Mesangial cell (primary cell): Measurements from ENCODE around the gene OR1A2. TPM values are rescaled to one million over a fixed set of nuclear protein-coding genes. Genes with fewer than 3 reads are reported as not detected.

ENCODE experiments used
- total RNA-seq: library from RNA; depleted of rRNA; stranded (reverse); fragments of >200 nt; gene quantifications from 2 replicates; pipeline ENCODE4 v1.2.3, GENCODE V29; 2015

Gene OR1A2, protein sequence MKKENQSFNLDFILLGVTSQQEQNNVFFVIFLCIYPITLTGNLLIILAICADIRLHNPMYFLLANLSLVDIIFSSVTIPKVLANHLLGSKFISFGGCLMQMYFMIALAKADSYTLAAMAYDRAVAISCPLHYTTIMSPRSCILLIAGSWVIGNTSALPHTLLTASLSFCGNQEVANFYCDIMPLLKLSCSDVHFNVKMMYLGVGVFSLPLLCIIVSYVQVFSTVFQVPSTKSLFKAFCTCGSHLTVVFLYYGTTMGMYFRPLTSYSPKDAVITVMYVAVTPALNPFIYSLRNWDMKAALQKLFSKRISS
- not detected in 2 replicates for total RNA-seq

DNA sequence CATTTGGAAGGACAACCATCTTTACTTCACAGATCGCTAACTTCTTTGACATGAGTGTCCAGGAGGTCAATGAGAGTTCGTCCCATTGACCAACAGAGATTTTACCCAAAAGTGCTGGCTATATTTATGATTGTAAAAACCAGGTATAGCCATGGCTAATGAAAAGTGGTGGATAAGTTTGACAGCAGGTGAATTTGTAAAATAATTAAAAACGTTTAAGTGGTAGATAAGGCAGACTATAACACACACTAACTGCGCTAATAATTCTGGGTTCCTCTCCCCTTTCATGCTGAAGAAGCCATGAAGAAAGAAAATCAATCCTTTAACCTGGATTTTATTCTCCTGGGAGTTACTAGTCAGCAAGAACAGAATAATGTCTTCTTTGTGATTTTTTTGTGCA lies at the start of gene OR1A2:
OR1A2 (plus strand) TSS at position 301 of the 400 bp plus-strand sequence; CDS start at position 301, 0 bp downstream.

DNA sequence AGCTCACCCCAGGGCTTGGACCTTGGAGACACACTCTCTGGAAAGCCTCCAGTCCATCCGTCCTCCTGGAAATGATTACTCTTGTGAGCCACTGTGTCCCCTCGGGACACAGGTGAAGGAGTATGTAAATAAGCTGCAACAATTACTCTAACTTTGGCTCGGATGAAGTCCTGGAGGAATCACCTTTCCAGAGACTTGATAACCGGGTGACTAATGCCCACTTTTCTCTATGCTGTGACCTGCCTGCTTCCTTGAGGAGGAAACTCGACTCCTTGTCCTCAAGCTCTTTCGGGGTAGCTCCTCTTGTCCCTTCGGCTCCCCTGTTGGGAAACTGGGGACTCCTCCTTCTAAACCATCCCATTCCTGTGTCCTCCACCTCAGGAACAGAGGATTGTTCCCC lies 10.0 kb downstream of the OR1A2 start, which contains the start of gene OR1A1:
OR1A1 (plus strand) TSS at position 301 of the 400 bp plus-strand sequence. CDS start 7,954 bp downstream, outside the sequence.

Other genes with a start within 250 kb of the OR1A2 start
- not detected in 2 replicates for gene OR1D5, start 133.9 kb upstream of the OR1A2 start, total RNA-seq
- gene OR1D2, start 93.1 kb upstream of the OR1A2 start, total RNA-seq: not detected in 2 replicates
- gene OR1G1, start 70.0 kb upstream of the OR1A2 start, total RNA-seq: not detected in 2 replicates
- not detected in 2 replicates for gene OR1A1, start 10.1 kb downstream of the OR1A2 start, total RNA-seq
- gene OR3A1, start 100.8 kb downstream of the OR1A2 start, total RNA-seq: 0.16 TPM in 1 of 2 replicates, not detected in the other
- gene OR3A2, start 188.8 kb downstream of the OR1A2 start, total RNA-seq: not detected in 2 replicates
- not detected in 2 replicates for gene OR1E1, start 200.9 kb downstream of the OR1A2 start, total RNA-seq
- not detected in 2 replicates for gene OR3A3, start 213.9 kb downstream of the OR1A2 start, total RNA-seq
- gene OR1E2, start 236.3 kb downstream of the OR1A2 start, total RNA-seq: not detected in 2 replicates